GM04503 (cell line): ENCODE data around the gene FHIT.

Source experiments
- DNase-seq: peaks from one replicate; pipeline ENCODE4 v3.0.0-alpha.2; 2012; ENCODE audit warnings: low read depth

The FHIT gene

GRCh38 chr3:60047426-60048200, 1203.6 kb downstream of the FHIT start:
- DNase-seq = no peak

DNA sequence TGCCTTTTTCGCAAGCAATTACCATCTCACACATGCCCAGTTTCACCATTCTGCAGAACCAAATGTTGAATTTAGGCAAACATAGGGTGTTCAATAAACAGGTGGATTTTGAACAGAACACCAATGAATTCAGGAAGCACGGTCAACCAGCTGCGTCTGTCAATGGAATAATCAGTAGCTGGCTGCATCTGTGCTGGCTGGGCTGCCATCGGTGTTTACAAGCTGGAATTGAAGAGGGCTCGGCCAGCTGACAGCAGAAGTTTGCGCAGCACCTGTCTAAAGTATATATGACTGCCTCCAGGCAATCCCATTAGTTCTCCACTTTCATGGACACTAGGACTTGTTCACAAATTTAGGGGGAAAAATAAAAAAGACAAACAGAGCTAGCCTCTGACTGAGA, 1205.0 kb downstream of the FHIT start:
- DNase-seq = no peak

GRCh38 chr3:60045686-60046085, 1205.6 kb downstream of the FHIT start:
- DNase-seq = no peak

DNA sequence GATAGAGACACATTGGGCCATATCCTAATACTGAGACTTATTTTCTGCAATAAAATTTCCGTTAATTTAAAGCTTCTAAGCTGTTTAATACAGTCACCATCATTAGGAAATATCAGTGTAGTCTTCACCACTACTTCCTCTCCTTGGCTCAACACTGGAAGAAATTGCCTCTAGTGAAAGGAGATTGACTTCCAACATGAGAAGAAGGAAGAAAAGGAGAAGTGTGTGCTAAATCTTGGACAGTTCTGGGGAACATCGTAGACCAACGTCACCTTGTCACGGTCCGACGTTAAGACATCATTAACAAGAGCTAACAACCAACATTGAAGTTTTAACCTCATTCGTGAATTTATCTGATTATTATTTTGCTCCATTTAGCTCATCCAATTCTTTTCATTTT, 1214.4 kb downstream of the FHIT start:
- DNase-seq = no peak

- DNase-seq = no peak
These were observed 1217.3 kb downstream of the FHIT start for GRCh38 chr3:60033901-60034453.

DNA sequence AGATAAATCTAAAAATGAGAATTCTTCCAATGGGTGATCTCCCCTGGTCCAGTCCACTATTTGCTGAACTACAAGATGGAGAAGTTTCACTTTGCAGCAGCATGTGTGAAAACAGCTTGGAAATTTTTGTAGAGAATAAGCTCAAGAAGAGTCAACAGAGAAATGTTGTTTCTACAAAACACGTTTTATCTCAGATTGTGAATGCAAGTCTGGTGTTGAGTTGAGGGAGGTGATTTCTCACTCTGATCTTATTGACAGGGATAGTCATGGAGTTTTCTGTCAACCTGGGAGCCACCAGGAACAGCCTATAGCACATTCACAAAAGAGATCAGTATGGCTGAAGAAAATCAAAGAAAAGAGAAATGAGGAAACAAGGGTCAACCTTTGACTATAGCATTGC, 1220.3 kb downstream of the FHIT start:
- no peak for DNase-seq

- no peak for DNase-seq
These were observed 1223.0 kb downstream of the FHIT start for GRCh38 chr3:60028233-60028632.

GRCh38 chr3:60027335-60027734, 1223.9 kb downstream of the FHIT start:
- no peak for DNase-seq

DNA sequence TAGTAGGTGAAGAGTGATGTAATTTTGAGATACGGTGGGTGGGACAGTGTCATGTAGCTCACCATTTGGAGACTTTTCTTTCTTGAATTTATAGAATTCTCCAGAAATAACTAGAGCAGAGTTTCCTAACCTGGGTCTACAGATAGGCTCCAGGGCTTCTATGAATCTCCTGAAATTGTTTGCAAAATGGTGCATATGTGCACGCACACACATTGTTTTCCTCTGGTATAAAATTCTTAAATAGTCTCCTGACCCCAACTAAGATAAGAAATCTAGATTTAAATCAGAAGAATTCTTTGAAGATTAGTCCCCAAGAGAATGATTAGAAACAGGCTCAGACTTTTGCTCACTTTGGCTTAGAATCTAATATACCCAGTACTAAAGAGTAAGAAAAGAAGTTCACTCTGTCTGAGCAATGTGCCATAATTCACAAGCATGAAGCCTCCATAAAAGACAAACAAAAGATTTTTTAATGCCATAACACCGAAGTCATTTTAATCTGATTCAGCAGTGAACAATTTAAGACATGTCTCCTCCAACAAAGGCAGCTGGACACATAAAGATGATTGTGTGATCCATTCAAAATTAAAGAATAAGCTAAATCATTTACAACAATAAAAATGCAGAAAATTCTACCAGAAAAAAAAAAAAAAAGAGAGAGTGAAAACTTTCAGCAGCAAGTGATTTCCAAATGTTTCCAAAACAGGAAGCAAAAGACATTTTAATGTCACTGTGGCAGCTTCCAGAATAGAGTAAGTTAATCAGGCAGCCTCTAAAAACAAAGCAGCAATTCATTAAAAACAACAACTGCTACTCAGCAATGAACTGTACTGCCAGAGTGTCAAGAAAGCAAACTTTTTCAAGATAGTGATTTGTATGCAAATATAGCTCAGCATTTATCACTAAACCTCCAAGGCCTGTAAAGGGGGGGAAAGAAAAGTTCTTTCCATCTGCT, 1225.9 kb downstream of the FHIT start:
- peak; percentile 67 for DNase-seq

DNA sequence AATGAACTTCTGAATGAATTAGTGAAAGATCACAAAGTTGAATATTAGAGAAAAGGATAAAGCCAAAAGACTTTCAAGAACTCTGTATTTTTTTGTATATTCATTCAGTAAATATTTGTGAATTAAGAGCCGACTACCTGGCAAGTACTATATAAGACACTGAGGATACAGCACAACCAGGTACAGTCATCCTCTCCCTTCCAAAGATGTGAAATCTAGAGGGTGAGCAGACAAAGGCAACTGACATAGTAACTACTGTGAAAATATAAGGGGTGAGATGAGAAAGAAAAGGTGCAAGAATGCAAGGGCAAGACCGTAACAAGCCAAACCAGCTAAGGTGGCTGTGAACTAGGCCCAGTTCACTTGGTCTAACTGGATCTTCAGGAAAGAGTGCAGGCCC, 1226.9 kb downstream of the FHIT start:
- no peak for DNase-seq

DNA sequence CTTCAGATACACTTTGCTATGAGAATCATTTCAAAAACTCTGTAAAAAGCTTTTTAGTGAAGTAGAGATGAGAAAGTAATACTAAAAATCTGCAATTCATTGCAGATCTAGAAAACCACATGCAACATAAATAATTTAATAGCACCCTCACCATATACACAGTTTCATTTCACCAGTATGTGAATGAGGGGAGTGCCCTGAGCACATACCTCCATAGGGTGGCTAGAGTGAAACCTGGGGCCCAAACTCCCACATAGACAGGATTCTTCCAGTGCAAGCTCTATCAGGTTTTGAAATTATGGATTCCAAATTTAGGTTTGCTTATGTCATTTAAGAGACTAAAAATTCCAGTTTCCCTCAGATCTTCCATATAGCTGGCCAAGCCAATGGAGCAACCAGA, 1228.1 kb downstream of the FHIT start:
- no peak for DNase-seq

DNA sequence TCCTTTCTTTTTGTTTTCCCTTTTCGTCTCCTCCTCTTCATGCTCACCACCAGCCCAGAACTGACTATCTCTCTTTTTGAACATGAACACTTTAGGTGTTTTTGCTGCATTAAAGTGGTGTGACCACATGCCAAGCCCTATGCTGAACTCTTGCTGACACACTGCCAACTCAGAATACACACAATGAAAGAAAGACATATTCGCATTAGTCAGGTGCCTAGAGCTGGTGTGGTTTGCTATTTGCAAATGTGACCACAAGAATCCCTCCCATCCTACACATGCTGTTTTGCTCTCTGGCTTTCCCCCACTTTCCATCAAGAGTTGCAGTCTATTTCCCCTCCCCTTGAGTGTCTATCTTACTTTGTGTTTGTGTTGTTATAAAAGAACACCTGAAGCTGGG, 1233.6 kb downstream of the FHIT start:
- no peak for DNase-seq

DNA sequence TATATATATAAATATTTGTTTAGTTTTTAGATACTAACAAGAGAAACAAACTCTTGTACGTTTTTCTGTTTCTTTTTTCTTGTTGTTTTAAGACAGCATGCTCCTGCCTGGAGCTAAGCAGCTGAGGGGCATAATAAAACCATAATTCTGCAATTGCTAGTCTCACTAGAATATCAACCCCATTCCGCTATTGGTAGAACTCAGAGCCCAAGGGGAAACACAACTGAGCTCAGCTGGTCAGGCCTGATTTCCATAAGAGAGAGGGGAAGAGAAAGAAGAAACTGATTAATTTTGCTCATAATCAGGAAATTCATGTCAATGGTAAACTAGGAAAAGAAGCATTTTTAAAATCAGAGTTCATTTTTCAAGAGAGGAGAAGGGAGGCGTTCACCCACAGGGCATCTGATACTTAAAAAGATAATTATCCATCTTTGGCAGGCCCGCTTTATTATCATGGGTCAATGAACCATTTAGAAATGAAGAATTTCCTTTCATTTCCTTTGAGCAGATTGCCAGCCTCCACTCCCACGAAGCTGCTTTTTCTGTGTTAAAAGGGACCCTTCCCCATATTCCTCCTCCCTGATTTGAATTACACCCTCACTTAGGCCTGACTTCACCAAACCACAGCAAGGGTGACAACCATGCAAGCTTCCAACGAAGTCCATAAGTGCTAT, 1236.1 kb downstream of the FHIT start:
- no peak for DNase-seq

- no peak for DNase-seq
These were observed 1238.0 kb downstream of the FHIT start for GRCh38 chr3:60013241-60013640.

GRCh38 chr3:60011218-60011617, 1240.0 kb downstream of the FHIT start:
- DNase-seq = no peak

- no peak for DNase-seq
These were observed 1240.5 kb downstream of the FHIT start for GRCh38 chr3:60010781-60011180.

- no peak for DNase-seq
These were observed 1241.2 kb downstream of the FHIT start for GRCh38 chr3:60009931-60010478.

GRCh38 chr3:60001369-60001768, 1249.9 kb downstream of the FHIT start:
- no peak for DNase-seq

GRCh38 chr3:60000311-60001105, 1250.7 kb downstream of the FHIT start:
- no peak for DNase-seq

DNA sequence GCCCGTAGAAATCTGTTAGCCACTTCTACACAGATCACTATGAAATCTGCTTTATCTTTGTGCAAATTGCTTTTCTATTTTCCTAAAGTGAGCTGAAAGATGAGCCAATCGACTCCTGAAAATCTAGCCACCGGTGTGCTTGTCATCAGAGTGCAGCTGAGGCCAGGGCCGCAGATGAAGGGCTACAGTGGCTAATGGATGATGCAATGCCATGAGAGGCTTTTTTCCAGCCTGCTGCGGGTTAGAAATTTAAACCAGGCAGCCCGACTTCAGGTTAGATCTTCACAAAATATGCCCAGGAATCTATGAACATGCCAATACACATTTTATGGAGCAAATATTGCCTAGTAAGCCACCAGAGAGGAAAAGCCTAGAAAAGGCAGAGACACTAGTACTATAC, 1253.2 kb downstream of the FHIT start:
- no peak for DNase-seq

- DNase-seq = no peak
These were observed 1253.7 kb downstream of the FHIT start for GRCh38 chr3:59997583-59997982.
